Measurements from ENCODE around the gene ZNF407.

Gene ZNF407

GRCh38 chr18:74834424-74835309 is 237.0 kb downstream of the ZNF407 start:
- H3K4me1 ChIP-seq (ENCODE audit: insufficient read depth, low read length): peaks cover 8% of the 10 kb centered on the region; the same call in 1 of the 2 replicates
- H3K36me3 ChIP-seq (ENCODE audit: insufficient read depth, low read length): no peaks in the 10 kb centered on the region
- no peak overlapping the region for H2AFZ ChIP-seq (ENCODE audit: low read depth, low read length)
- H3K4me2 ChIP-seq (ENCODE audit: insufficient read depth, low read length): no peak overlapping the region
- H3K9me3 ChIP-seq (ENCODE audit: insufficient read depth, low read length, severe bottlenecking): no peaks in the 10 kb centered on the region
- no peak for DNase-seq
- ATAC-seq (ENCODE audit: insufficient read depth, low read depth): no peak
- no peaks in the 10 kb centered on the region for H3K79me2 ChIP-seq (ENCODE audit: insufficient read depth, low read length)
- H3K4me3 ChIP-seq (ENCODE audit: low read depth in 1 of 2, low read length in 2 of 2): no peak overlapping the region
- no peaks in the 10 kb centered on the region for H3K27me3 ChIP-seq (ENCODE audit: insufficient read depth, low read length, poor library complexity)
- H3K9ac ChIP-seq (ENCODE audit: low read depth, low read length): no peak overlapping the region
- no peak overlapping the region for H3K27ac ChIP-seq (ENCODE audit: low read length)
- TF ChIP-seq EZH2 (IDR thresholded peaks at IDR 0.05; ENCODE audit: borderline replicate concordance, low read depth, low read length, severe bottlenecking): no peak
- TF ChIP-seq, protein P1, sequence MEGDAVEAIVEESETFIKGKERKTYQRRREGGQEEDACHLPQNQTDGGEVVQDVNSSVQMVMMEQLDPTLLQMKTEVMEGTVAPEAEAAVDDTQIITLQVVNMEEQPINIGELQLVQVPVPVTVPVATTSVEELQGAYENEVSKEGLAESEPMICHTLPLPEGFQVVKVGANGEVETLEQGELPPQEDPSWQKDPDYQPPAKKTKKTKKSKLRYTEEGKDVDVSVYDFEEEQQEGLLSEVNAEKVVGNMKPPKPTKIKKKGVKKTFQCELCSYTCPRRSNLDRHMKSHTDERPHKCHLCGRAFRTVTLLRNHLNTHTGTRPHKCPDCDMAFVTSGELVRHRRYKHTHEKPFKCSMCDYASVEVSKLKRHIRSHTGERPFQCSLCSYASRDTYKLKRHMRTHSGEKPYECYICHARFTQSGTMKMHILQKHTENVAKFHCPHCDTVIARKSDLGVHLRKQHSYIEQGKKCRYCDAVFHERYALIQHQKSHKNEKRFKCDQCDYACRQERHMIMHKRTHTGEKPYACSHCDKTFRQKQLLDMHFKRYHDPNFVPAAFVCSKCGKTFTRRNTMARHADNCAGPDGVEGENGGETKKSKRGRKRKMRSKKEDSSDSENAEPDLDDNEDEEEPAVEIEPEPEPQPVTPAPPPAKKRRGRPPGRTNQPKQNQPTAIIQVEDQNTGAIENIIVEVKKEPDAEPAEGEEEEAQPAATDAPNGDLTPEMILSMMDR (IDR thresholded peaks at IDR 0.05; ENCODE audit: borderline replicate concordance, extremely low read depth, low read length, poor library complexity, severe bottlenecking): no peak
- 0 out of 2 replicates have a peak, but pooled peaks cover 4% of the 10 kb centered on the region for H4K20me1 ChIP-seq (ENCODE audit: insufficient read depth, low read length)

GRCh38 chr18:74836296-74837139 is 238.8 kb downstream of the ZNF407 start:
- Histone ChIP-seq H4K20me1 (ENCODE audit: insufficient read depth, low read length) (0 out of 2 replicates have a peak, but pooled peaks cover 4% of the 10 kb centered on the region), H3K9ac (ENCODE audit: low read depth, low read length) (no peak overlapping the region), H3K4me3 (ENCODE audit: low read depth in 1 of 2, low read length in 2 of 2) (no peak overlapping the region), H3K27me3 (ENCODE audit: insufficient read depth, low read length, poor library complexity) (no peaks in the 10 kb centered on the region), H3K4me2 (ENCODE audit: insufficient read depth, low read length) (no peak overlapping the region), H3K27ac (ENCODE audit: low read length) (no peak overlapping the region), H3K36me3 (ENCODE audit: insufficient read depth, low read length) (no peaks in the 10 kb centered on the region), H3K4me1 (ENCODE audit: insufficient read depth, low read length) (peaks cover 8% of the 10 kb centered on the region; the same call in 1 of the 2 replicates), H2AFZ (ENCODE audit: low read depth, low read length) (no peak overlapping the region), H3K79me2 (ENCODE audit: insufficient read depth, low read length) (no peaks in the 10 kb centered on the region), H3K9me3 (ENCODE audit: insufficient read depth, low read length, severe bottlenecking) (no peaks in the 10 kb centered on the region)
- DNase-seq: no peak
- no peak for TF ChIP-seq EZH2 (IDR thresholded peaks at IDR 0.05; ENCODE audit: borderline replicate concordance, low read depth, low read length, severe bottlenecking)
- TF ChIP-seq, protein P1 (IDR thresholded peaks at IDR 0.05; ENCODE audit: borderline replicate concordance, extremely low read depth, low read length, poor library complexity, severe bottlenecking): no peak
- ATAC-seq (ENCODE audit: insufficient read depth, low read depth): no peak

GRCh38 chr18:74840492-74841167 is 243.0 kb downstream of the ZNF407 start:
- no peak overlapping the region for H3K4me3 ChIP-seq (ENCODE audit: low read depth in 1 of 2, low read length in 2 of 2)
- H3K4me1 ChIP-seq (ENCODE audit: insufficient read depth, low read length): peaks cover 8% of the 10 kb centered on the region; the same call in 1 of the 2 replicates
- H2AFZ ChIP-seq (ENCODE audit: low read depth, low read length): no peak overlapping the region
- ATAC-seq (ENCODE audit: insufficient read depth, low read depth): no peak
- H3K27me3 ChIP-seq (ENCODE audit: insufficient read depth, low read length, poor library complexity): no peaks in the 10 kb centered on the region
- no peaks in the 10 kb centered on the region for H3K9me3 ChIP-seq (ENCODE audit: insufficient read depth, low read length, severe bottlenecking)
- no peaks in the 10 kb centered on the region for H4K20me1 ChIP-seq (ENCODE audit: insufficient read depth, low read length)
- H3K79me2 ChIP-seq (ENCODE audit: insufficient read depth, low read length): no peaks in the 10 kb centered on the region
- H3K27ac ChIP-seq (ENCODE audit: low read length): no peak overlapping the region
- TF ChIP-seq EZH2 (IDR thresholded peaks at IDR 0.05; ENCODE audit: borderline replicate concordance, low read depth, low read length, severe bottlenecking): no peak
- TF ChIP-seq, protein P1 (IDR thresholded peaks at IDR 0.05; ENCODE audit: borderline replicate concordance, extremely low read depth, low read length, poor library complexity, severe bottlenecking): no peak
- H3K4me2 ChIP-seq (ENCODE audit: insufficient read depth, low read length): no peak overlapping the region
- H3K36me3 ChIP-seq (ENCODE audit: insufficient read depth, low read length): no peaks in the 10 kb centered on the region
- H3K9ac ChIP-seq (ENCODE audit: low read depth, low read length): no peak overlapping the region
- DNase-seq: no peak

Data from DND-41 (cell line).